ENCODE measurements around the gene LRRC7.

LRRC7 gene

DNA sequence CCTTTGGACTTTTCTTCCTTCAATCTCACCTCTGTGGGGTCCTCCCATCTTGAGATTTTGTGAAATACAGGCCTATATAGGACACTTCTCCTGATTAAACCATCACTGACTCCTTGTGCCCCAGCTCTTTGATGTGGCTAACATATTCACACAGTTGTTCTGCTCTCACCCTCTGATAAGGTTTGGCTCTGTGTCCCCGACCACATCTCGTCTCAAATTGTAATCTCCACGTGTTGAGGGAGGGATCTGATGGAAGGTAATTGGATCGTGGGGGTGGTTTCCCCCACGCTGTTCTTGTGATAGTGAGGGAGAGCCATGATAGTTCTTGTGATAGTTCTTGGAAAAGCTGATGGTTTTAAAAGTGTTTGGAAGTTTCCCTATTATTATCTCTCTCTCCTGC lies 19.7 kb downstream of the LRRC7 start:
- ChIA-PET POLR2A (no interaction called here), CTCF (no interaction called here)
- H3K4me3 ChIP-seq (ENCODE audit: control insufficient read depth in 1 of 7, extremely low read depth in 1 of 7, insufficient read depth in 4 of 7, low read depth in 2 of 7, low read length in 6 of 7): no peak overlapping the region
- no peaks in the 10 kb centered on the region for H3K9me3 ChIP-seq (ENCODE audit: control extremely low read depth in 1 of 5, control insufficient read depth in 4 of 5, insufficient read depth in 2 of 5, low read depth in 1 of 5, low read length in 4 of 5)
- no peak for DNase-seq
- no peaks in the 10 kb centered on the region for H3K27me3 ChIP-seq (replicated peaks in 2 of 5; ENCODE audit: control insufficient read depth in 4 of 5, insufficient read depth in 5 of 5, low read length in 4 of 5)
- H3K36me3 ChIP-seq (ENCODE audit: control insufficient read depth in 4 of 4, insufficient read depth in 4 of 4, low read length in 3 of 4): no peaks in the 10 kb centered on the region
- H3K4me1 ChIP-seq (ENCODE audit: control extremely low read depth in 1 of 4, control insufficient read depth in 4 of 4, insufficient read depth in 4 of 4, low read length in 3 of 4): no peaks in the 10 kb centered on the region
- WGBS (ENCODE audit: insufficient coverage): no CpG with 5 or more reads among the region's 5 CpGs
- H3K27ac ChIP-seq (ENCODE audit: insufficient read depth in 1 of 2, low read depth in 1 of 2, low read length in 2 of 2, poor library complexity in 1 of 2, severe bottlenecking in 2 of 2): no peak overlapping the region

DNA sequence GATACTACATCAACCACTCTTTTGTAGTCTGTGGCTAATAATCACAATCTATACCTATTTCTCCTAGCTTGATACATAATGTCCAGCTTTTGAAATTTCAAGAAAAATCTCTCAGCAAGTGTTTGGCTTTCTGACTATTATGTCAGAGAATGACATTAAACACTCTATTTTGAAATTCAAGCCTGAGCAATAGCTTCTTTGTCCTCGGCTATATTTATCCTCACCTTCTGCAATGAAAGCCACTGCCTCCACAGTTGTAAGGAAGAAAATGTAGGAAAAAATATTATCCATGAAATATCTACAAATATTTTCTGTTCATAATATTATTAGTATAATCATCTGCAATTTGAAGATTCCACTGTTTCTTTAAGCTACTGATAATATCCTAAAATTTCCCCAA lies 22.1 kb downstream of the LRRC7 start:
- ChIA-PET POLR2A (interaction anchor here (1.0 kb wide), 1 partner anchor 16 kb away, joined by 3 read pairs; no protein-coding TSS in a partner anchor), CTCF (no interaction called here)
- Histone ChIP-seq H3K4me3 (ENCODE audit: control insufficient read depth in 1 of 7, extremely low read depth in 1 of 7, insufficient read depth in 4 of 7, low read depth in 2 of 7, low read length in 6 of 7) (no peak overlapping the region), H3K27me3 (replicated peaks in 2 of 5; ENCODE audit: control insufficient read depth in 4 of 5, insufficient read depth in 5 of 5, low read length in 4 of 5) (no peaks in the 10 kb centered on the region), H3K27ac (ENCODE audit: insufficient read depth in 1 of 2, low read depth in 1 of 2, low read length in 2 of 2, poor library complexity in 1 of 2, severe bottlenecking in 2 of 2) (no peak overlapping the region), H3K36me3 (ENCODE audit: control insufficient read depth in 4 of 4, insufficient read depth in 4 of 4, low read length in 3 of 4) (no peaks in the 10 kb centered on the region), H3K4me1 (ENCODE audit: control extremely low read depth in 1 of 4, control insufficient read depth in 4 of 4, insufficient read depth in 4 of 4, low read length in 3 of 4) (no peaks in the 10 kb centered on the region), H3K9me3 (ENCODE audit: control extremely low read depth in 1 of 5, control insufficient read depth in 4 of 5, insufficient read depth in 2 of 5, low read depth in 1 of 5, low read length in 4 of 5) (no peaks in the 10 kb centered on the region)
- no CpG with 5 or more reads among the region's 1 CpG for WGBS (ENCODE audit: insufficient coverage)
- no peak for DNase-seq

DNA sequence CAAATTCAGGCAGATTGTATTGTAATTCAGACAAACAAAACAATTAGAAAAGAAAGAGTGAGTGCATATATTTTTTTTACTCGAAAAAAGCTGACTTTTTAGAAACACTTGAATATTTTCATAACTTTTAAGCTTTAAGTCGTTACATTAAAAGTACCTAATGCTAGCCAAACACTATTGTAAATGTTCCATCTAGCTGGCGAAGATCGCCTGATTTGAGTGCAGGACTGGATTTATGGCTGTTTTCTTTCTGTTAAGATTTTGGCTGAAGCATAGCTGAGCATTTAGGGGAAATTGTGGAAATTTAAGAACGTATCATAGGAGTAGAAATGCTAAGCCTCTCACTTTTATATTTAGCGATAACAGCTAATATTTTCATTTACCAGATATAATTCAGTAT lies 24.6 kb downstream of the LRRC7 start:
- H3K36me3 ChIP-seq (ENCODE audit: control insufficient read depth in 4 of 4, insufficient read depth in 4 of 4, low read length in 3 of 4): no peaks in the 10 kb centered on the region
- H3K9me3 ChIP-seq (ENCODE audit: control extremely low read depth in 1 of 5, control insufficient read depth in 4 of 5, insufficient read depth in 2 of 5, low read depth in 1 of 5, low read length in 4 of 5): no peaks in the 10 kb centered on the region
- H3K27ac ChIP-seq (ENCODE audit: insufficient read depth in 1 of 2, low read depth in 1 of 2, low read length in 2 of 2, poor library complexity in 1 of 2, severe bottlenecking in 2 of 2): no peak overlapping the region
- CTCF ChIA-PET: interaction anchor here (1.0 kb wide), 1 partner anchor 108 kb away, joined by 3 read pairs; no protein-coding TSS in a partner anchor
- no peak for DNase-seq
- POLR2A ChIA-PET: no interaction called here
- 100% methylated on average over 2 of the region's 6 CpGs for WGBS (ENCODE audit: insufficient coverage)
- H3K27me3 ChIP-seq (replicated peaks in 2 of 5; ENCODE audit: control insufficient read depth in 4 of 5, insufficient read depth in 5 of 5, low read length in 4 of 5): no peaks in the 10 kb centered on the region
- H3K4me1 ChIP-seq (ENCODE audit: control extremely low read depth in 1 of 4, control insufficient read depth in 4 of 4, insufficient read depth in 4 of 4, low read length in 3 of 4): no peaks in the 10 kb centered on the region
- no peak overlapping the region for H3K4me3 ChIP-seq (ENCODE audit: control insufficient read depth in 1 of 7, extremely low read depth in 1 of 7, insufficient read depth in 4 of 7, low read depth in 2 of 7, low read length in 6 of 7)

DNA sequence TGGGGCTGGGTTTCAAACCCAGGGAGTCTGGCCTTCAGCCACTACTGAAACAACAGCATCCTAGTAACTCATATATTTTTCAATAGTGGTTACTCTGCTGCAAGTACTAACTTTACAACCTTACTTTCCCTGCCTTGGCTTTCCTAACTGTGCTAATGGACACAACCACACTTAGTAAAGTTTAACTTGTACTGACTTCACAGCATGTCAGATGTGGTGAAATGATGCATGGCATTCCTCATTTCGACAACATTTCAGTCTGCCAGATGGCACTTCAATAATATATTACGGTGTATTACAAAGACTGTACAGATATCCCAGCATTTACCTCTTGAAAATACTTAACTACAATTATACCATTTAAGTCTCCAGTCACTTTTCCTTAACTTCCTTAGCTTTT lies 27.8 kb downstream of the LRRC7 start:
- H3K36me3 ChIP-seq (ENCODE audit: control insufficient read depth in 4 of 4, insufficient read depth in 4 of 4, low read length in 3 of 4): no peaks in the 10 kb centered on the region
- POLR2A ChIA-PET: no interaction called here
- CTCF ChIA-PET: no interaction called here

DNA sequence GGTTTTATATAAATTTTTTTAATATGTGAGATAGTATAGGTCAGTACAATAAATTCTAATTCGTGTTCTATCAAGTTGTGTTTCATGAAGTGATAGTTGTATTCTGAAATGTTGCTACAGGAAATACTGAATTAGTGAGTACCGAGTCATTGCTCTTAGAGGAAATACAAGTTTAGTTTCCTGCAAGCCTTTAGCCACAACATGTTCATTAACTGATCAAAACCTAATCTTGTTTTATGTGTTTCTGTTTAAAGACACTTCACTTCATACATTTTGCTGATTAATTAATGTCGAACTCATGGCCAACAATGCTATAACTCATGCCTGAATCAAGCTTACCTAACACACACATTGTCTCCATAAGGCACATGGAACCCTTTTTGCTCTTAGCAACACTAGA lies 43.6 kb downstream of the LRRC7 start:
- H3K27ac ChIP-seq (ENCODE audit: insufficient read depth in 1 of 2, low read depth in 1 of 2, low read length in 2 of 2, poor library complexity in 1 of 2, severe bottlenecking in 2 of 2): no peak overlapping the region
- H3K36me3 ChIP-seq (ENCODE audit: control insufficient read depth in 4 of 4, insufficient read depth in 4 of 4, low read length in 3 of 4): no peaks in the 10 kb centered on the region
- 55% methylated on average over 2 of the region's 3 CpGs for WGBS (ENCODE audit: insufficient coverage)
- H3K4me3 ChIP-seq (ENCODE audit: control insufficient read depth in 1 of 7, extremely low read depth in 1 of 7, insufficient read depth in 4 of 7, low read depth in 2 of 7, low read length in 6 of 7): no peak overlapping the region
- no peaks in the 10 kb centered on the region for H3K27me3 ChIP-seq (replicated peaks in 2 of 5; ENCODE audit: control insufficient read depth in 4 of 5, insufficient read depth in 5 of 5, low read length in 4 of 5)
- ChIA-PET CTCF (no interaction called here), POLR2A (no interaction called here)
- no peak for DNase-seq
- no peaks in the 10 kb centered on the region for H3K9me3 ChIP-seq (ENCODE audit: control extremely low read depth in 1 of 5, control insufficient read depth in 4 of 5, insufficient read depth in 2 of 5, low read depth in 1 of 5, low read length in 4 of 5)
- H3K4me1 ChIP-seq (ENCODE audit: control extremely low read depth in 1 of 4, control insufficient read depth in 4 of 4, insufficient read depth in 4 of 4, low read length in 3 of 4): no peaks in the 10 kb centered on the region

More for the DNA sequence above, 27.8 kb downstream of the LRRC7 start:
- Histone ChIP-seq H3K9me3 (ENCODE audit: control extremely low read depth in 1 of 5, control insufficient read depth in 4 of 5, insufficient read depth in 2 of 5, low read depth in 1 of 5, low read length in 4 of 5) (no peaks in the 10 kb centered on the region), H3K27me3 (replicated peaks in 2 of 5; ENCODE audit: control insufficient read depth in 4 of 5, insufficient read depth in 5 of 5, low read length in 4 of 5) (no peaks in the 10 kb centered on the region), H3K4me3 (ENCODE audit: control insufficient read depth in 1 of 7, extremely low read depth in 1 of 7, insufficient read depth in 4 of 7, low read depth in 2 of 7, low read length in 6 of 7) (no peak overlapping the region), H3K4me1 (ENCODE audit: control extremely low read depth in 1 of 4, control insufficient read depth in 4 of 4, insufficient read depth in 4 of 4, low read length in 3 of 4) (no peaks in the 10 kb centered on the region), H3K27ac (ENCODE audit: insufficient read depth in 1 of 2, low read depth in 1 of 2, low read length in 2 of 2, poor library complexity in 1 of 2, severe bottlenecking in 2 of 2) (no peak overlapping the region)
- WGBS (ENCODE audit: insufficient coverage): 93% methylated on average over 2 of the region's 2 CpGs
- no peak for DNase-seq

DNA sequence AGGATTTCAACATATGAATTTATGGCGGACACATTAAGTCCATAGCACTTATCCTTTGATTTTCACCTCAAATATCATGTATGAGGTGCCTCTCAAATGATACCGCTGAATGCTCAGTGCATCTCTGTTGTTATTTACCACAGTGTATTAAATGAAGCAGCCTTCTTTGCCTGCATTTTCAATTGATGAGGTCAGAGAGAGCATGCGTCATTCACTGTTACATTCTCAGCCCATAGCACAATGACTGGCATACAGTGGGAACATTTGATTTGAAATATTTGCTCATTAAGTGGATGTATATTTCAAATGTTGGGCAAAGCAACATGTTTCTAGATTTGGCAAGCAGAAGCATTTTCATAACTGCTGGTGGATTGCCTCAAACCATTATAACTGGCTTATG lies 45.7 kb downstream of the LRRC7 start:
- no peak overlapping the region for H3K4me3 ChIP-seq (ENCODE audit: control insufficient read depth in 1 of 7, extremely low read depth in 1 of 7, insufficient read depth in 4 of 7, low read depth in 2 of 7, low read length in 6 of 7)
- no peak overlapping the region for H3K27ac ChIP-seq (ENCODE audit: insufficient read depth in 1 of 2, low read depth in 1 of 2, low read length in 2 of 2, poor library complexity in 1 of 2, severe bottlenecking in 2 of 2)
- no peaks in the 10 kb centered on the region for H3K36me3 ChIP-seq (ENCODE audit: control insufficient read depth in 4 of 4, insufficient read depth in 4 of 4, low read length in 3 of 4)
- DNase-seq: no peak
- no peaks in the 10 kb centered on the region for H3K9me3 ChIP-seq (ENCODE audit: control extremely low read depth in 1 of 5, control insufficient read depth in 4 of 5, insufficient read depth in 2 of 5, low read depth in 1 of 5, low read length in 4 of 5)
- 100% methylated on average over 1 of the region's 3 CpGs for WGBS (ENCODE audit: insufficient coverage)
- ChIA-PET POLR2A (no interaction called here), CTCF (no interaction called here)
- no peaks in the 10 kb centered on the region for H3K4me1 ChIP-seq (ENCODE audit: control extremely low read depth in 1 of 4, control insufficient read depth in 4 of 4, insufficient read depth in 4 of 4, low read length in 3 of 4)
- no peaks in the 10 kb centered on the region for H3K27me3 ChIP-seq (replicated peaks in 2 of 5; ENCODE audit: control insufficient read depth in 4 of 5, insufficient read depth in 5 of 5, low read length in 4 of 5)

DNA sequence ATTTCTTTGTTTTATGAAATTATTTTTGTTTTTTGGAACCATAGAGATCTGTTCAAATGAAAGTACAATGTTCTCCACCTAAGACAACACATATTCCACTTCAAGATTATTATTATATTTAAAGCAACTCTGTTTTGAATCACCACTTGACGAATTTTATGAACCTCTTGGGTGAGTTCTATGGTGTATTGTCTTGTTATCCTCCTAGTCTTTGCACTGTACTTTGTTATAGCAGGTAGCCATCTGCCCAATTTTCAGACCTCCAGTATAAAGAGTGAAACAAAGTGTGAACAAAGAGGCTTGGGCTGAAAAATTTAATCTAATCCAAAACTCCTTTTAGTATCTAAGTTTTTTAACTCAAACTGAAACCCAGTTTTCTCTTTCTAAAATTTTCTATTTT lies 71.0 kb downstream of the LRRC7 start:
- Histone ChIP-seq H3K4me3 (ENCODE audit: control insufficient read depth in 1 of 7, extremely low read depth in 1 of 7, insufficient read depth in 4 of 7, low read depth in 2 of 7, low read length in 6 of 7) (no peak overlapping the region), H3K9me3 (ENCODE audit: control extremely low read depth in 1 of 5, control insufficient read depth in 4 of 5, insufficient read depth in 2 of 5, low read depth in 1 of 5, low read length in 4 of 5) (no peaks in the 10 kb centered on the region), H3K4me1 (ENCODE audit: control extremely low read depth in 1 of 4, control insufficient read depth in 4 of 4, insufficient read depth in 4 of 4, low read length in 3 of 4) (no peaks in the 10 kb centered on the region), H3K36me3 (ENCODE audit: control insufficient read depth in 4 of 4, insufficient read depth in 4 of 4, low read length in 3 of 4) (no peaks in the 10 kb centered on the region), H3K27me3 (replicated peaks in 2 of 5; ENCODE audit: control insufficient read depth in 4 of 5, insufficient read depth in 5 of 5, low read length in 4 of 5) (no peaks in the 10 kb centered on the region), H3K27ac (ENCODE audit: insufficient read depth in 1 of 2, low read depth in 1 of 2, low read length in 2 of 2, poor library complexity in 1 of 2, severe bottlenecking in 2 of 2) (no peak overlapping the region)
- POLR2A ChIA-PET: interaction anchor here (1.4 kb wide), 1 partner anchor 1226 kb away, joined by 3 read pairs; no protein-coding TSS in a partner anchor
- WGBS (ENCODE audit: insufficient coverage): no CpG with 5 or more reads among the region's 1 CpG
- CTCF ChIA-PET: interaction anchor here (0.9 kb wide), 1 partner anchor 12 kb away, joined by 3 read pairs; no protein-coding TSS in a partner anchor
- DNase-seq: no peak
